SKM-1 treated with dmso at 0.1 percent for 144 hours (cell line): ENCODE results near the gene SUMO1.
"Not testable (repeated sequence)": the region's sequence is repeated elsewhere in the genome, so short reads cannot be mapped to it uniquely, and the experiment has no call there.

ENCODE experiments used
- DNase-seq: peaks from one replicate; lab custom pipeline; 2025; ENCODE audit not compliant: unreplicated experiment; lab: John Stamatoyannopoulos, UW

The SUMO1 gene

GRCh38 chr2:202238234-202239197, at the start of gene SUMO1:
SUMO1 (minus strand) TSS chr2:202238597; CDS start chr2:202238451, 146 bp downstream.
- DNase-seq = peak; percentile 87

GRCh38 chr2:202286595-202286994, 48.2 kb upstream of the SUMO1 start:
- no peak for DNase-seq

- DNase-seq = no peak
These were observed 40.5 kb upstream of the SUMO1 start for GRCh38 chr2:202278944-202279343.

GRCh38 chr2:202278036-202278760, 39.8 kb upstream of the SUMO1 start:
- DNase-seq = no peak

GRCh38 chr2:202276078-202276720, 37.8 kb upstream of the SUMO1 start:
- not testable (repeated sequence) for DNase-seq

- no peak for DNase-seq
These were observed 32.1 kb upstream of the SUMO1 start for GRCh38 chr2:202270487-202270886.

- no peak for DNase-seq
These were observed 31.2 kb upstream of the SUMO1 start for GRCh38 chr2:202269585-202269984.

- DNase-seq = no peak
These were observed 29.1 kb upstream of the SUMO1 start for GRCh38 chr2:202267495-202267894.

GRCh38 chr2:202265467-202266277, 27.3 kb upstream of the SUMO1 start, which contains the start of gene NOP58:
NOP58 (plus strand) TSS chr2:202265763; CDS start chr2:202265942, 179 bp downstream.
- peak; percentile 96 for DNase-seq

GRCh38 chr2:202261531-202261930, 23.1 kb upstream of the SUMO1 start:
- DNase-seq = no peak

GRCh38 chr2:202251494-202251893, 13.1 kb upstream of the SUMO1 start:
- DNase-seq = no peak

GRCh38 chr2:202249521-202250253, 11.3 kb upstream of the SUMO1 start:
- DNase-seq = no peak

- DNase-seq = not testable (repeated sequence)
These were observed 9.3 kb upstream of the SUMO1 start for GRCh38 chr2:202247710-202248109.

- DNase-seq = no peak
These were observed 587 bp downstream of the SUMO1 start for GRCh38 chr2:202237787-202238233.

GRCh38 chr2:202221873-202222272, 16.5 kb downstream of the SUMO1 start:
- no peak for DNase-seq

- no peak for DNase-seq
These were observed 23.2 kb downstream of the SUMO1 start for GRCh38 chr2:202215179-202215578.

- DNase-seq = no peak
These were observed 29.9 kb downstream of the SUMO1 start for GRCh38 chr2:202208526-202208925.

- DNase-seq = no peak
These were observed 33.5 kb downstream of the SUMO1 start for GRCh38 chr2:202204855-202205254.

- DNase-seq = no peak
These were observed 35.0 kb downstream of the SUMO1 start for GRCh38 chr2:202203348-202203747.
